Measurements from ENCODE around the gene ADAM12.

ADAM12 gene

DNA sequence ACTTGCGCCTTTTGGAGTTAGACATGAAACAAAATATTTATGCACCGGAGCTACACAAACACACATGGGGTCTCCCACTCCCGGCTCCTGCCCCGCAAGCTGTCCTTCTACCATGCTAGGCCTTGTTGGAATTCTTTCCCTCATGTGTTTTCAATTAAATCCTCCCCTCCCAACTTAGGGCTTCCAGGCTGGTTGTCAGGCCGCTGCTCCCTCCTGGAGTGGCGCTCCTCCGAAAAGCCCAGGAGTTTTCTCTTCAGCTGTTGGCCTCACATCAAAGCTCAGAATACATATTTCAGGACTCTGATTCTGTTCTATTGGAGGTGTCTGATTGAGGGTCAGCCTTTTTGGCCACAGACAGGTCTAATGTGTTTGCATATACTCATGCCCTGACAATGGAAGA is 378.6 kb downstream of the ADAM12 start:
- Histone ChIP-seq H3K27ac (ENCODE audit: low read depth, low read length) (no peak overlapping the region), H3K4me1 (ENCODE audit: control insufficient read depth, low read length) (no peaks in the 10 kb centered on the region), H4K20me1 (ENCODE audit: control insufficient read depth, insufficient read depth, low read depth, low read length) (no peaks in the 10 kb centered on the region), H3K9me3 (ENCODE audit: control insufficient read depth, insufficient read depth, low read length) (no peaks in the 10 kb centered on the region), H3F3A (ENCODE audit: control insufficient read depth, insufficient read depth) (no peaks in the 10 kb centered on the region), H3K4me3 (ENCODE audit: low read length) (no peak overlapping the region), H3K27me3 (ENCODE audit: control insufficient read depth, low read length) (no peaks in the 10 kb centered on the region), H3K79me2 (ENCODE audit: control insufficient read depth, low read length) (no peaks in the 10 kb centered on the region), H3K4me2 (ENCODE audit: low read length) (no peak overlapping the region), H3K36me3 (ENCODE audit: control insufficient read depth, low read length) (no peaks in the 10 kb centered on the region), H3K9me2 (replicated peaks; ENCODE audit: control insufficient read depth, low read length) (no peaks in the 10 kb centered on the region)
- TF ChIP-seq EZH2phosphoT487 (IDR thresholded peaks at IDR 0.05; ENCODE audit: borderline replicate concordance, low read length), result no peak
- TF ChIP-seq, protein P1, sequence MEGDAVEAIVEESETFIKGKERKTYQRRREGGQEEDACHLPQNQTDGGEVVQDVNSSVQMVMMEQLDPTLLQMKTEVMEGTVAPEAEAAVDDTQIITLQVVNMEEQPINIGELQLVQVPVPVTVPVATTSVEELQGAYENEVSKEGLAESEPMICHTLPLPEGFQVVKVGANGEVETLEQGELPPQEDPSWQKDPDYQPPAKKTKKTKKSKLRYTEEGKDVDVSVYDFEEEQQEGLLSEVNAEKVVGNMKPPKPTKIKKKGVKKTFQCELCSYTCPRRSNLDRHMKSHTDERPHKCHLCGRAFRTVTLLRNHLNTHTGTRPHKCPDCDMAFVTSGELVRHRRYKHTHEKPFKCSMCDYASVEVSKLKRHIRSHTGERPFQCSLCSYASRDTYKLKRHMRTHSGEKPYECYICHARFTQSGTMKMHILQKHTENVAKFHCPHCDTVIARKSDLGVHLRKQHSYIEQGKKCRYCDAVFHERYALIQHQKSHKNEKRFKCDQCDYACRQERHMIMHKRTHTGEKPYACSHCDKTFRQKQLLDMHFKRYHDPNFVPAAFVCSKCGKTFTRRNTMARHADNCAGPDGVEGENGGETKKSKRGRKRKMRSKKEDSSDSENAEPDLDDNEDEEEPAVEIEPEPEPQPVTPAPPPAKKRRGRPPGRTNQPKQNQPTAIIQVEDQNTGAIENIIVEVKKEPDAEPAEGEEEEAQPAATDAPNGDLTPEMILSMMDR (IDR thresholded peaks at IDR 0.05; ENCODE audit: low read depth, low read length, poor library complexity, severe bottlenecking), result no peak

DNA sequence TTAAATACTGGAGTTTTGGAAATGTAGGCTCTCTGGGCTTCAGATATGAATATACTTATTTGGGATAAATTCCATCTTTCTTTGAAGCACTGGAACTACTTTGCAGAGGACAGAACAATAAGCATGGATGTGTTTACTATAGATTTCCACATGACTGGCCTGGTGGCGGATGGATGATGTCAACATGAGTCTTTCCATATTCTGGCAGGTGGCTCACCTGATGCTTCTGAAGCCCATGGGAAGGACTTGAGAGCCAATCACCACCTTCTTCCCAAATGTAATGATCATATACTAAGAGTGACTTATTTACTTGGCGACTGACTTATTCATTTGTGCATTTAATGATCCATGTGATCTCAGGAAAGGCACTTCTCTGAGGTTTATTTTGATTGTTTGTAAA is 381.4 kb downstream of the ADAM12 start:
- Histone ChIP-seq H4K20me1 (ENCODE audit: control insufficient read depth, insufficient read depth, low read depth, low read length) (no peaks in the 10 kb centered on the region), H3F3A (ENCODE audit: control insufficient read depth, insufficient read depth) (no peaks in the 10 kb centered on the region), H3K27me3 (ENCODE audit: control insufficient read depth, low read length) (no peaks in the 10 kb centered on the region), H3K4me1 (ENCODE audit: control insufficient read depth, low read length) (no peaks in the 10 kb centered on the region), H3K4me2 (ENCODE audit: low read length) (no peak overlapping the region), H3K79me2 (ENCODE audit: control insufficient read depth, low read length) (no peaks in the 10 kb centered on the region), H3K9me2 (replicated peaks; ENCODE audit: control insufficient read depth, low read length) (no peaks in the 10 kb centered on the region), H3K36me3 (ENCODE audit: control insufficient read depth, low read length) (no peaks in the 10 kb centered on the region), H3K9me3 (ENCODE audit: control insufficient read depth, insufficient read depth, low read length) (no peaks in the 10 kb centered on the region), H3K4me3 (ENCODE audit: low read length) (no peak overlapping the region), H3K27ac (ENCODE audit: low read depth, low read length) (no peak overlapping the region)
- TF ChIP-seq, protein P1 (IDR thresholded peaks at IDR 0.05; ENCODE audit: low read depth, low read length, poor library complexity, severe bottlenecking), result no peak
- TF ChIP-seq EZH2phosphoT487 (IDR thresholded peaks at IDR 0.05; ENCODE audit: borderline replicate concordance, low read length), result no peak

DNA sequence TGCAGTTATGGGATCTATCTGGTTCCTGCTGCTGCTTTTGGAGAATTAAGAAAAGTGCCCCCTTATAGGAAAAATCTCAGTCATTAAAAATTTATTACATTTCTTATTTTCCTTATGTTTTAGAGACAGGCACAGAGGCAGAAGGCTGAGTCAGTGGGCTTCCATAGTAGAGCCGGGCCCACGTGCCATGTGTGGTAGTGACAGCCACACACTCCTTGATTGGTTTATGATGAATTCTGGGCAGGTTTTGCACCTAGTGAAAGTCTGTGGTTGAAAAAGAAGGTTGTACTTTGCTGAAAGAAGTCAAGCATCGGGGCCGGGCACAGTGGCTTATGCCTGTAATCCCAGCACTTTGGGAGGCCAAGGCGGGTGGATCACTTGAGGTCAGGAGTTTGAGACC is 382.0 kb downstream of the ADAM12 start:
- H4K20me1 ChIP-seq (ENCODE audit: control insufficient read depth, insufficient read depth, low read depth, low read length), result no peaks in the 10 kb centered on the region
- no peaks in the 10 kb centered on the region for H3K4me1 ChIP-seq (ENCODE audit: control insufficient read depth, low read length)
- H3K36me3 ChIP-seq (ENCODE audit: control insufficient read depth, low read length), result no peaks in the 10 kb centered on the region
- no peaks in the 10 kb centered on the region for H3K27me3 ChIP-seq (ENCODE audit: control insufficient read depth, low read length)
- H3K79me2 ChIP-seq (ENCODE audit: control insufficient read depth, low read length), result no peaks in the 10 kb centered on the region
- H3K27ac ChIP-seq (ENCODE audit: low read depth, low read length), result no peak overlapping the region
- no peaks in the 10 kb centered on the region for H3F3A ChIP-seq (ENCODE audit: control insufficient read depth, insufficient read depth)
- TF ChIP-seq, protein P1 (IDR thresholded peaks at IDR 0.05; ENCODE audit: low read depth, low read length, poor library complexity, severe bottlenecking), result no peak
- no peak for TF ChIP-seq EZH2phosphoT487 (IDR thresholded peaks at IDR 0.05; ENCODE audit: borderline replicate concordance, low read length)
- H3K4me3 ChIP-seq (ENCODE audit: low read length), result no peak overlapping the region
- no peaks in the 10 kb centered on the region for H3K9me3 ChIP-seq (ENCODE audit: control insufficient read depth, insufficient read depth, low read length)
- no peaks in the 10 kb centered on the region for H3K9me2 ChIP-seq (replicated peaks; ENCODE audit: control insufficient read depth, low read length)
- no peak overlapping the region for H3K4me2 ChIP-seq (ENCODE audit: low read length)

DNA sequence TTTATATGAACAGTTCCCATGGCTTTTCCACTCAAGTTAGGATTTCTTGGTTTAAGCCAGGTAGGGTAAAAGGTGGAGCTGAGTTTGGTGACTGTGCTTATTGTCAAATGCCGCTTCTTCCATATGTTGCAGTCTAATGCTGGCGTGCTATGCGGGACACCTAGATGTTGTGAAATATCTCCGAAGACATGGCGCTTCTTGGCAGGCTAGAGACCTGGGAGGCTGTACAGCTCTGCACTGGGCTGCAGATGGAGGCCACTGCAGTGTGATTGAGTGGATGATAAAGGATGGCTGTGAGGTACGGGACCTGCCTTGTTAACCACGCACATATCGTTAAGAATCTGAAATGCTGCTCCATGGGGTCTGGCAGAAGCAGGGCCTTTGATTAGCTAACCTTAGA is 383.5 kb downstream of the ADAM12 start:
- TF ChIP-seq, protein P1 (IDR thresholded peaks at IDR 0.05; ENCODE audit: low read depth, low read length, poor library complexity, severe bottlenecking), result no peak
- no peak for TF ChIP-seq EZH2phosphoT487 (IDR thresholded peaks at IDR 0.05; ENCODE audit: borderline replicate concordance, low read length)
- Histone ChIP-seq H3K36me3 (ENCODE audit: control insufficient read depth, low read length) (no peaks in the 10 kb centered on the region), H3K27me3 (ENCODE audit: control insufficient read depth, low read length) (no peaks in the 10 kb centered on the region), H4K20me1 (ENCODE audit: control insufficient read depth, insufficient read depth, low read depth, low read length) (no peaks in the 10 kb centered on the region), H3F3A (ENCODE audit: control insufficient read depth, insufficient read depth) (no peaks in the 10 kb centered on the region), H3K27ac (ENCODE audit: low read depth, low read length) (no peak overlapping the region), H3K4me3 (ENCODE audit: low read length) (no peak overlapping the region), H3K9me2 (replicated peaks; ENCODE audit: control insufficient read depth, low read length) (no peaks in the 10 kb centered on the region), H3K79me2 (ENCODE audit: control insufficient read depth, low read length) (no peaks in the 10 kb centered on the region), H3K4me1 (ENCODE audit: control insufficient read depth, low read length) (no peaks in the 10 kb centered on the region), H3K4me2 (ENCODE audit: low read length) (no peak overlapping the region), H3K9me3 (ENCODE audit: control insufficient read depth, insufficient read depth, low read length) (no peaks in the 10 kb centered on the region)

Data from DOHH2 (cell line).